Gastrocnemius medialis (tissue), 4 donors: ENCODE measurements around the gene GNAI2.

Source experiments
- POLR2A ChIP-seq, 2 donors: fragments of 450-650 bp; IDR thresholded peaks; one replicate each; pipeline ENCODE4 v1.6.1; 2017; ENCODE audit warnings: antibody characterized with exemption in 2 of 2, mild to moderate bottlenecking in 2 of 2, moderate library complexity in 2 of 2
- TF ChIP-seq, protein P1 (sequence below), 5 experiments: fragments of 450-650 bp in 3 of 5; fragments of 200-600 bp in 2 of 5; sonication (generic) in 2 of 5; IDR thresholded peaks in 4 of 5; conservative IDR thresholded peaks in 1 of 5; 1 replicate in 4 of 5; 2 replicates in 1 of 5; pipeline ENCODE4 v1.5.1; 2016 to 2019; ENCODE audit warnings: antibody characterized with exemption in 5 of 5, mild to moderate bottlenecking in 3 of 5, moderate library complexity in 3 of 5

DNA sequence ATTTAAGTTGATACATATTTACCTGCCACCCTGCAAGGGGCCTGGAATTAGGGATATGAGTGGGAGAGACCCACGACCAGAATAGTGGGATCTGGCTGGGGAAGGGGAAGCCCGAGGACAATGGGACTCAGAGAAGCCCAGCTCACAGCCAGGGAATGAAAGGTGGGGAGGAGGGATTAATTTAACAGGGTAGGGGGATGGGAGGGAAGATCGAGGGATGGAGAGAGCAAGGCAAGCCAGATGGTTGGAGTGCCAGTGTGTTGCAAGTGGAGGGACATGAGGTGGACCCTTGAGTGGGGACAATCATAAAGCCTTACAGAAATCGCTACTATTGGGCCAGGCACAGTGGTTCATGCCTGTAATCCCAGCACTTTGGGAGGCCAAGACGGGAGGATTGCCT is 4.4 kb upstream of the GNAI2 start:
- TF ChIP-seq, protein P1, sequence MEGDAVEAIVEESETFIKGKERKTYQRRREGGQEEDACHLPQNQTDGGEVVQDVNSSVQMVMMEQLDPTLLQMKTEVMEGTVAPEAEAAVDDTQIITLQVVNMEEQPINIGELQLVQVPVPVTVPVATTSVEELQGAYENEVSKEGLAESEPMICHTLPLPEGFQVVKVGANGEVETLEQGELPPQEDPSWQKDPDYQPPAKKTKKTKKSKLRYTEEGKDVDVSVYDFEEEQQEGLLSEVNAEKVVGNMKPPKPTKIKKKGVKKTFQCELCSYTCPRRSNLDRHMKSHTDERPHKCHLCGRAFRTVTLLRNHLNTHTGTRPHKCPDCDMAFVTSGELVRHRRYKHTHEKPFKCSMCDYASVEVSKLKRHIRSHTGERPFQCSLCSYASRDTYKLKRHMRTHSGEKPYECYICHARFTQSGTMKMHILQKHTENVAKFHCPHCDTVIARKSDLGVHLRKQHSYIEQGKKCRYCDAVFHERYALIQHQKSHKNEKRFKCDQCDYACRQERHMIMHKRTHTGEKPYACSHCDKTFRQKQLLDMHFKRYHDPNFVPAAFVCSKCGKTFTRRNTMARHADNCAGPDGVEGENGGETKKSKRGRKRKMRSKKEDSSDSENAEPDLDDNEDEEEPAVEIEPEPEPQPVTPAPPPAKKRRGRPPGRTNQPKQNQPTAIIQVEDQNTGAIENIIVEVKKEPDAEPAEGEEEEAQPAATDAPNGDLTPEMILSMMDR (IDR thresholded peaks at IDR 0.05 in 4 of 5, conservative IDR thresholded peaks at IDR 0.05 in 1 of 5): no peak
- TF ChIP-seq POLR2A (IDR thresholded peaks at IDR 0.05): no peak
